Pulmonary artery endothelial cell (primary cell): ENCODE data around the gene PKD1. TPM values are rescaled to one million over a fixed set of nuclear protein-coding genes. Genes with fewer than 3 reads are reported as not detected.

Source experiments
- DNase-seq: peaks from one replicate; pipeline ENCODE4 v3.0.0-alpha.2; 2011; ENCODE audit warnings: low read depth, low spot score
- total RNA-seq: library from RNA; depleted of rRNA; stranded (reverse); fragments of >200 nt; gene quantifications from 2 replicates; pipeline ENCODE4 v1.2.3, GENCODE V29; 2014

PKD1 gene
- total RNA-seq, 1 donor from 2014 or later = 39.8 TPM

GRCh38 chr16:2077016-2077415 is 58.7 kb downstream of the PKD1 start:
- DNase-seq = no peak

DNA sequence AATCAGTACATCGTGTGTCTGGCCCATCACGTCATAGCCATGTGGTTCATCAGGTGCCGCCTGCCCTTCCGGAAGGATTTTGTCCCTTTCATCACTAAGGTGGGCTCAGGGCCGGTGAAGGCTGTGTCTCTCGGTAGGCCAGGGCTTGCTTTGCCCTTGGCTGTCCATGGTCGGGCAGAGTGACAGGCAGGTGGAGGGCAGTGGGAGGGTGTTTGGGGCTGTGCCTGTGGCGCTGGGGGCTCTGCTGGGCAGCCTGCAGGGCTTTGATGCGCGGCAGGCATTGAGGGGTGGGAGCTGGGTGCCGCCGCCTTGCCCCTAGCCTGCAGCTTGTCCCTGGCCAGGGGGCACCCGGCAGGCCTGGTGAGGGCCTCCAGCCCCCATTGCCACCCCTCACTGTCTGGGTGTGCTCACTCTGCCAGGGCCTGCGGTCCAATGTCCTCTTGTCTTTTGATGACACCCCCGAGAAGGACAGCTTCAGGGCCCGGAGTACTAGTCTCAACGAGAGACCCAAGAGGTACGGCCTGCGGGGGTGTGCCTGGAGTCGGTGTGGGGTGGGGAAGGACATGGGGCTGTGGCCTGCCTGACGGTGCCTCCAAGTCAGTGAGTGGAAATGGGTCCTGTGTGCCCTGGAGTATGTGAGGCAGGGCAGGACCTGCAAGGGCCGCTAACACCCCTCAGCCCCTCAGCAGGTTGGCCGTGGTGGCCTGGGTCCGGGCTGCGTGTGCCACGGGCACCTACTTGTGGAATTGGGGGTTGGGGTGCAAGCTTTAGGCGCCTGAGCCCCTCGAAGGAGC is 59.4 kb downstream of the PKD1 start:
- no peak for DNase-seq

DNA sequence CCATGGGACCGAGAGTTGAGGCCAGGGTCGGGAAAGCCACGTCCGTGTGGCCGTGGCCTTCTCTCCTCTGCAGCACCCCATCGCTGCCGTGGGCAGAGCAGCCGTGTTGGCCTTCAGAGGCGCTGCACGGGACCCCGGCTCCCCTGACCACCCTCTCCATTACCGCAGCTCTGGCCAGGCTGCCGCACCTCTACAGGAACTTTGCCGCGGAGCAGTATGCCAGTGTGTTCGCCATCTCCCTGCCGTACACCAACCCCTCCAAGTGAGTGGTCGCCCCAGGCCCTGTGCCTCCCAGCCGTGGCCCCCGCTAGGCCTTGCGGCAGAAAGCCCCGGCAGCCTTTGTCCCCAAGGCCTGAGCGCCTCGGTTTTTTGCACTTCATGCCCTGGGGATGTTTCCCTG is 60.1 kb downstream of the PKD1 start:
- no peak for DNase-seq

- no peak for DNase-seq
Observed at GRCh38 chr16:2074071-2074470, 61.6 kb downstream of the PKD1 start.

- no peak for DNase-seq
Observed at GRCh38 chr16:2072926-2073325, 62.8 kb downstream of the PKD1 start.

DNA sequence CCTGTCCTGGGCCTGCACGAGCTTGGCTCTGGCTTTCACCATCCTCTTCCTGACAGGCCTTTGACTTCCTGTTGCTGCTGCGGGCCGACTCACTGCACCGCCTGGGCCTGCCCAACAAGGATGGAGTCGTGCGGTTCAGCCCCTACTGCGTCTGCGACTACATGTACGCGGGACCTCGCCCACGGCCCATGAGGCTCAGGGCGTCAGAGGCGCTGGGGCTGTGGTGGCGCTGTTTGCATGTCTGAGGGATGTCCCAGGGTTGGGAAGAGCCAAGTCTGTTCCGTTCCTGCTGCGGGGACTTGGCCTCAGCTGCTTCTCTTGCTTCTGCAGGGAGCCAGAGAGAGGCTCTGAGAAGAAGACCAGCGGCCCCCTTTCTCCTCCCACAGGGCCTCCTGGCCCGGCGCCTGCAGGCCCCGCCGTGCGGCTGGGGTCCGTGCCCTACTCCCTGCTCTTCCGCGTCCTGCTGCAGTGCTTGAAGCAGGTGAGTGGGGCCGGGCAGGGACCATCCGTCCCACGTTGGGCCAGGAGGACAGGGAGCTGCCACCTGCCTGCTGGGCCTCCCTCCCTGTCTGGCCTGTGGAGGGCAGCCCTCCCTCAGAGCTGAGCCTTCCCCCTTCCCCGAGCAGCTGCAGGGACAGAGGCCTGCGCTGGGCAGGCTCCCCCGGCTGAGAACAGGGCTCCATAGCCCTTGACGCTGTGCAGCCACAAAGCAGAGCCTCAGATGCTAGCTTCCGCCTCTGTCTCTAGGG is 64.1 kb downstream of the PKD1 start:
- DNase-seq = no peak

DNA sequence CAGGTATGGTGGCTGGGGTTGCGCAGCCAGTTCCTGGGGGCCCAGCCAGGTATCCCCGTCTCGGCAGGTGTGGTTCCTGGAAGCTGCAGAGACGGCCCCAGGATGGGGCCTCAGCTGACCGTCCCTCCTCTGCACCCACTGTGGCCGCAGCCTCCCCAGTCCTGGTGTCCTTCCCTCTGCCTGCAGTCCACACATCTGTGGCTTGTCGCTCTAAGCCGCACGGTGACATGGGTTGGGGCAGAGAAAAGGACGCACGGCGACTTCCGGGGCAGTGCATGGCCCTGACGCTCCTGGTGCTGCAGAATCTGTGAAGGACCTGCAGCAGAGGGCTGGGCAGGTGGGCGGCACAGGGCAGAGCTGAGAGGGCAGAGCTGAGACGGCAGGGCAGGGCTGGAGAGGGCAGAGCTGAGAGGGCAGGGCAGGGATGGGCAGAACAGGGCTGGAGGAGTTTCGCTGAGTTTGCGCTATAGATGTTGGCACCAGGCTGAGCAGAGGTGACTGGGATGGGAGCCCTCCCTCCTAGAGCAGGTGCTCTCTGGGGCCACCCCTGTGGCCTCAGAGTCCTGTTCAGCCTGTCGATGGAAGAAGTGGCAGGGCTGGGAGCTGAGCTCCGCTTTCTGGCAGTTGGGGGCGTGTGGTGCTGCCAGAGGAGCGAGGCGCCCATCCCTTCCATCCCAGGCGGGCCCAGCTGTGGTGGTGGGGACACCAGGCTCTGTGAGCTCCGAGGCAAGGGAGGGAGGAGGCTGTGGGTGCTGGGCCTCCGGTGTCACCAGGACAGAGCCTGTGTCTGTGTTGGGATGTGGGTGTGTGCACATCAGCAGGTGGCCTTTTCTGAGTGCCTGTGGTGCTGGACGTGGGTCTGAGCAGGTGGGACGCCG is 64.9 kb downstream of the PKD1 start:
- no peak for DNase-seq

DNA sequence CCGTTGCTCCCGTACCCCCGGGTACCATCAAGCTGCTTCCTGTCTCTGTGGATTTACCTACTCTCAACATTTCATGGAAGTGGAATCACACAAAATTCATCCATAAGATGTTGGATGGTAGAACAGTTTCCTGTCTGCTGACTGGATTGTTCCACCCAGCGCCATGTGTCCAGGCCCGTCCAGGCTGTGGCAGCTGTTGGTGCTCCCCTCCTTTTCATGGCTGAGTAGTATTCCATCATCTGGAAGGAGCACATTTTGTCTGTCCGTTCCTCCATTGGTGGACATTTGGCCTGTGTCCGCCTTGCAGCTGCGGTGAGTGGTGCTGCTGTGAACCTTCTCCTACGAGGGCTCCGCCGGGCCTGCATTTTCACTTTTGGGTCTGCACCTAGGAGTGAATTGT is 69.6 kb downstream of the PKD1 start:
- no peak for DNase-seq

DNA sequence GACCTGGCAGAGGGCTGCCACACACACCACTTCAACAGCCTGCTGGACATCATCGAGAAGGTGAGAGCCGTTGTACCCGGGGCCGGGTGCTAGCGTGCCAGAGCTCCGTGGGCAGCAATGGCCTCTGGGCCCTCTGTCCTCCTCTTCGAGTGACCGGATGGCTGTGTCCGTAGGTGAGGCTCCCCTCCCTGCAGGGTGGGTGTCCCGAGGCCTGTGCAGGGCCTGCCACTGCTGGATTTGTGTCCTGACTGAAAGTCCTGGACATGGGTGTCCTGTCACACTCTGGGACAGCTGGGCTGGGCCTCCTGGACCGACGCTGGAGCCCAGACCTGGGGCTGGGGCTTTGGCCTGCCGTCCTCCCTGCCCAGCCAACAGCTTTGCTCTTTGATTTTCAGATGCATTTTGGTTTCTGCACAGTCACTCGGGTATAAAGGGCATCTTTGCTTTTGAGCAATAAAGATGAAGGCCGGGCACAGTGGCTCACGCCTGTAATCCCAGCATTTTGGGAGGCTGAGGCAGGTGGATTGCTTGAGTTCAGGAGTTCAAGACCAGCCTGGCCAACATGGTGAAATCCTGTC is 71.2 kb downstream of the PKD1 start:
- no peak for DNase-seq

- DNase-seq = no peak
Observed at GRCh38 chr16:2063861-2064260, 71.8 kb downstream of the PKD1 start.

- no peak for DNase-seq
Observed at GRCh38 chr16:2062801-2063200, 72.9 kb downstream of the PKD1 start.

GRCh38 chr16:2061526-2061925 is 74.2 kb downstream of the PKD1 start:
- no peak for DNase-seq

- no peak for DNase-seq
Observed at GRCh38 chr16:2061023-2061422, 74.7 kb downstream of the PKD1 start.

DNA sequence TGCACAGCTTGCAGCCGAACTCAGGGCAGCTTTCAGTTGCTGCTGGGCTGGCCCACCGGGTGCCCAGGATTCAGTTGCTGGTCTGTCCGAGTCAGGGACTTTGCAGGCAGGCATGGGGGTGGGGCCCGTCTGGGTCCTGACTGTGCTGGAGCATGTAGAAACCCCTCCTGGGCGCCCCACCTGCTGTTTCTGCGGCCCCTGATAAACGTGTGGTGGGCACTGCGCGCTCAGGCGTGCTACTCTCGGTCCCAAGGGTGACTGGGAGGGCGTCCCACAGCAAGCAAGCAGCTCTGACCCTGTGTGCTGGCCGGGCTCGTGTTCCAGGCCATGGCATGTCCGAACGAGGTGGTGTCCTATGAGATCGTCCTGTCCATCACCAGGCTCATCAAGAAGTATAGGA is 75.4 kb downstream of the PKD1 start:
- no peak for DNase-seq

DNA sequence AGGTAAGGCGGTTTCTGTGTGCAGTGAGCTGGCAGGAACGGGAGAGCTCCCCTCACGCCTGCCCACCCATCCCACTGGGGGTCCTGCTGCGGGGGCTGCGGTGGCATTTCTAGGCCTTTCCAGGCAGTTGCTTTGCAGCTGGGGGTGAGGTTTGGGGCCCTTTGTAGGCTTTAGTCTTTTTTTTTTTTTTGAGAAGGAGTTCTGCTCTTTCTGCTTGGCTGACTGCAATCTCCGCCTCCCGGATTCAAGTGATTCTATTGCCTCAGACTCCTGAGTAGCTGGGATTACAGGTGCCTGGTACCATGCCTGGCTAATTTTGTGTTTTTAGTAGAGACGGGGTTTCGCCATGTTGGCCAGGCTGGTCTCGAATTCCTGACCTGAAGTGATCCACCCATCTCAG is 76.8 kb downstream of the PKD1 start:
- no peak for DNase-seq

DNA sequence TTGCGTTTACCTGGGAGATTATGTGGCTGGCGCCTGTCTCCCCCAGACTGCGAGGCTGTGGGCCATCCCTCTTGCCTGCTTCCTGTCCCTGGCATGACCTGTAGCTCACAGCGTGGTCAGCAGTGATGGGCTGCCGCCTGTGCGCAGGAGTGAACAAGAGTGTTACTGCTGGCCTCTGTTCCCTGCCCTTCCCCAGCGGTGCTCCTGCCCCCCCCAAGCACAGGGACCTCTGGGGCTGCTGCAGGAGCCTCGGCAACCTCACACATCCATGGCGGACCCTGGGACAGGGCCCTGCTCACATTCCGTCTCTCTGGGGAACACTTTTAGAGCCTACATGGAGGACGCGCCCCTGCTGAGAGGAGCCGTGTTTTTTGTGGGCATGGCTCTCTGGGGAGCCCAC is 77.3 kb downstream of the PKD1 start:
- no peak for DNase-seq

DNA sequence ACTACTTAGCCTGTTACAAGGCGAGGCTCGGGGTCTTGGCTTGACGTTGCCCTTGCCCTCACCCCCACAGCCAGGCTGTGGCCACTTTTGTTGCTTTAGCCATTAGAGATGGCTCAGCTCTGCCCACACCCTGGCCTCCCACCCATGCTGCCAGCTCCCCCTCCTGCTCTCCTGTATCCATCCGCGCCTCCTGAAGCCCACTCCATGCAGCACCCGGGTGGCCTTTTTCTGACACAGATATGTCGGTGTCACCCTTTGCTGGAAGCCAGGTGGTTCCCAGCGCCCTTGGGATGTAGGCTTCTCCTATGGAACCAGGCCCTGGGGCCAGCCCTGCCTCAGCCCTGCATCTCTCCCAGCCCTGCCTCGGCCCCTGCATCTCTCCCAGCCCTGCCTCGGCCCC is 78.3 kb downstream of the PKD1 start:
- no peak for DNase-seq

- no peak for DNase-seq
Observed at GRCh38 chr16:2056681-2057407, 78.9 kb downstream of the PKD1 start.

GRCh38 chr16:2056077-2056476 is 79.6 kb downstream of the PKD1 start:
- DNase-seq = no peak

DNA sequence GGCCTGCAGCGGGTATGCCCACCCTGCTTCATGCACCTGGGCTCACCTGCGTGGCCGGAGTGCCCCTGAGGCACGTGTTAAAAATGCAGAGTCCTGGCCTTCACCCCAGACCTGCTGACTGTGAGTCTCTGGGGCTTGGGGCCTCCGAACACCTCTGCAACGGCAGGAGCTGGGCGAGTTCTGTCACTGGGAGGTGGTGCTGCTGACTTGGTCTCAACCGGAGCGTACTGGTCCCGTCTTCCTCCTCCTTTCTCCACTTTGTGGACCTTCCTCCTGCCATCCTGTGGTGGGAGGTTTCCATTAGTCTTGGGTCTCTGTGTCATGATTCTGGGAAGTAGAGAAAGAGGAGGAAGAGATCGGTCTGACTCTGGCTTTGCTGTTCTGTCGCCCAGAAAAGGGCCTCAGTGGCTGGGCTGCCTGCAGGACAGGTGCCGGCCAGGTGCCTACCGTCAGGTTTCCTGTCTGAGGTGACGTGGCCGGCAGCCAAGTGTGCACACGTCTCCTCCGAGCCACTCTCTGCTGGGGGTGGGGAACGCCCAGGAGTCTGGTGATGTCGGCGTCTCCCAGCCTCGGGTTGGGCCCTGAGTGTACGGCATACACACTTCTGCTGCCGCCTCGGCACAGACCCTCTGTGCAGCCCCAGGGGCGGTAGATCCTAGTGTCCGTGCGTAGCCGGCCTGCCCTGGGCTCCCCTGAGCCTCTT is 81.0 kb downstream of the PKD1 start:
- DNase-seq = no peak
